ENCODE data around the gene ZNRD2. TPM values are rescaled to one million over a fixed set of nuclear protein-coding genes. Genes with fewer than 3 reads are reported as not detected.

The ZNRD2 gene
- total RNA-seq, 1 experiment from 2014 or later, result 45.8 TPM

- Mint-ChIP-seq H3K9me3 (no peaks in the 10 kb centered on the region), H3K27me3 (ENCODE audit: low read depth) (peaks cover 1% of the 10 kb centered on the region; the same call in 1 of the 2 replicates), H3K36me3 (ENCODE audit: insufficient read depth in 1 of 3, low read depth in 3 of 3) (peaks cover 15 to 63% (median 62%) of the 10 kb centered on the region in 3 experiments; a peak in 6 of 7 replicates), H3K27ac (peak overlapping the region in 2 of 3 experiments; percentile 27 to 70; a peak in 4 of 7 replicates), H3K4me1 (peaks cover 14 to 28% of the 10 kb centered on the region in 2 experiments), H3K4me3 (peak overlapping the region; percentile 55 to 81)
- no peak overlapping the region for H3K23ac ChIP-seq (ENCODE audit: insufficient read length, low read depth, low read length)
- H3K23me2 ChIP-seq (ENCODE audit: insufficient read length, low read depth, low read length, poor library complexity, severe bottlenecking), result peaks cover 8% of the 10 kb centered on the region
- H3K9me3 ChIP-seq (ENCODE audit: control insufficient read depth, low read depth, low read length), result no peaks in the 10 kb centered on the region
- H3K4ac ChIP-seq (ENCODE audit: low read depth, low read length), result no peak overlapping the region
- H2BK120ac ChIP-seq (ENCODE audit: low read depth, low read length, poor library complexity, severe bottlenecking), result no peak overlapping the region
- H2BK20ac ChIP-seq (ENCODE audit: low read depth, low read length, poor library complexity, severe bottlenecking), result no peak overlapping the region
- H3K18ac ChIP-seq (ENCODE audit: insufficient read length, low read depth, low read length), result no peak overlapping the region
- H2BK12ac ChIP-seq (ENCODE audit: insufficient read length, low read depth, low read length), result no peak overlapping the region
- no CpG with 5 or more reads among the region's 37 CpGs for WGBS (ENCODE audit: extremely low coverage, insufficient read length, low lambda C conversion rate)
- H2BK15ac ChIP-seq (ENCODE audit: low read depth, low read length), result no peak overlapping the region
- no peaks in the 10 kb centered on the region for H3K79me2 ChIP-seq (ENCODE audit: insufficient read depth, low read length)
- no peak overlapping the region for H4K8ac ChIP-seq (replicated peaks; ENCODE audit: insufficient read length, low read depth, low read length)
- no peak for DNase-seq
- H3K4me1 ChIP-seq (ENCODE audit: insufficient read depth, low read length), result no peaks in the 10 kb centered on the region; the same call in 1 of the 2 replicates
- no peak overlapping the region for H2BK5ac ChIP-seq (ENCODE audit: insufficient read length, low read length)
- peak overlapping the region; percentile 49; the same call in 1 of the 2 replicates for H3K14ac ChIP-seq (ENCODE audit: insufficient read depth, low read length)
- no peaks in the 10 kb centered on the region for H3K27me3 ChIP-seq (ENCODE audit: insufficient read depth, low read length)
- no peak overlapping the region for H2AFZ ChIP-seq (ENCODE audit: low read length)
- TF ChIP-seq CTCF (conservative IDR thresholded peaks at IDR 0.05), result no peak
- H3K56ac ChIP-seq (ENCODE audit: insufficient read length, low read depth, low read length), result no peak overlapping the region
- H4K5ac ChIP-seq (ENCODE audit: insufficient read length, low read depth, low read length), result no peak overlapping the region
- H3K27ac ChIP-seq (ENCODE audit: insufficient read length, low read depth, low read length), result no peak overlapping the region
- no peak overlapping the region for H4K91ac ChIP-seq (ENCODE audit: insufficient read length, low read depth, low read length)
- H2AK5ac ChIP-seq (ENCODE audit: insufficient read length, low read length), result no peak overlapping the region
- H3K9ac ChIP-seq (ENCODE audit: extremely low read depth, insufficient read length, low read length), result no peak overlapping the region
- no peak overlapping the region for H3T11ph ChIP-seq (ENCODE audit: low read length)
- no peaks in the 10 kb centered on the region for H4K20me1 ChIP-seq (ENCODE audit: control insufficient read depth, insufficient read depth, insufficient read length)
- no peaks in the 10 kb centered on the region for H3K79me1 ChIP-seq (ENCODE audit: insufficient read depth, low read depth, low read length, poor library complexity, severe bottlenecking)
- peak overlapping the region; percentile 53 for H3K4me2 ChIP-seq (ENCODE audit: insufficient read depth, insufficient read length, low read length)
Observed at GRCh38 chr11:65607614-65608426, 37.5 kb downstream of the ZNRD2 start.

Measured in H9 (cell line).